SK-N-MC (cell line): Measurements from ENCODE around the gene STRN4.
"Not testable (repeated sequence)": the region's sequence is repeated elsewhere in the genome, so short reads cannot be mapped to it uniquely, and the experiment has no call there.

ENCODE experiments used
- DNase-seq: peaks from one replicate; pipeline ENCODE4 v3.0.0-alpha.2; 2011; ENCODE audit warnings: low read depth, low spot score
- H3K27ac ChIP-seq: fragments of 200-600 bp; sonication (generic); 2 replicates; pipeline ENCODE4 v1.5.1; 2016; ENCODE audit warnings: mixed run types
- H3K36me3 ChIP-seq: fragments of 200-600 bp; sonication (generic); 2 replicates; pipeline ENCODE4 v1.6.1; 2017; ENCODE audit warnings: antibody characterized with exemption, low read length, mixed read lengths; ENCODE audit not compliant: insufficient read depth
- H3K4me3 ChIP-seq: fragments of 200-600 bp; sonication (generic); 2 replicates; pipeline ENCODE4 v1.5.1; 2016
- H3K9ac ChIP-seq: fragments of 200-600 bp; sonication (generic); 2 replicates; pipeline ENCODE4 v1.8.0; 2017; ENCODE audit warnings: mixed run types, mixed read lengths; ENCODE audit not compliant: insufficient read length
- H3K9me3 ChIP-seq: fragments of 200-600 bp; sonication (generic); 2 replicates; pipeline ENCODE4 v1.6.1; 2017; ENCODE audit warnings: low read depth, mild to moderate bottlenecking, antibody characterized with exemption, low read length, moderate library complexity, mixed read lengths
- EZH2 ChIP-seq: fragments of 200-600 bp; sonication (generic); IDR thresholded peaks from one replicate; pipeline ENCODE4 v1.6.1; 2017; ENCODE audit warnings: antibody characterized with exemption
- FOXP2 ChIP-seq: optimal IDR thresholded peaks from 2 replicates; pipeline ENCODE3; 2011; ENCODE audit warnings: mild to moderate bottlenecking, moderate library complexity; ENCODE audit not compliant: insufficient read depth; ENCODE audit errors: extremely low read length, control extremely low read depth
- POLR2AphosphoS5 ChIP-seq: IDR thresholded peaks from 2 replicates; pipeline ENCODE4 v1.6.1; 2012; ENCODE audit warnings: mild to moderate bottlenecking, low read depth, low read length, borderline replicate concordance

STRN4 gene

DNA sequence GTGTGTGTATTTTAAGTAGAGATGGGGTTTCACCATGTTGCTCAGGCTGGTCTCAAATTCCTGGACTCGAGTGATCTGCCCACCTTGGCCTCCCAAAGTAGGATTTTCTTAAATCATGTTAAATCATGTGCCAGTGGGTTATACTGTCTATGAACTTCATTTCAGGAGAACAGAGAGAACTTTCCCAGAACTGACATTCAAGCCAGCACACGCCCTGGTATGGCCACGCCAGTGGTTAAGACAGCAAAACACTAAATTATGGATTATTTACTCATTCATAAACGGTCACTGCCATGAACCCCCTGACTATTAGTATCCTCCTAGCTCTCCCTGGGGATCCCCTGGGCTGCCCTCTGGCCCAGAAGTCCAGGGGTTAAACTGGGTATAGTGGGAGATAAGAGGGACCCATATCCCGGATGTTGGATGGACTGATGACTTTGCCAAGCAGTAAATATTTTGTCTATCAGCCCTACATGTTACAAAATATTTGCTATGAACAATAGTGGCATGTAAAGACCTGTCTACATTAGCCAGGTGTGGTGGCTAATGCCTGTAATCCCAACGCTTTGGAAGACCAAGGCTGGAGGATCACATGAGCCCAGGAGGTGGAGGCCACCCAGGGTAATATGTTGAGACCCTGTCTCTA, 16.1 kb upstream of the STRN4 start:
- DNase-seq: no peak

GRCh38 chr19:46761418-46761831, 15.2 kb upstream of the STRN4 start:
- TF ChIP-seq POLR2AphosphoS5: no peak
- TF ChIP-seq EZH2: no peak
- TF ChIP-seq FOXP2: no peak
- no peak overlapping the region for H3K27ac ChIP-seq
- H3K9ac ChIP-seq: no peak overlapping the region

More for the DNA sequence above, 16.1 kb upstream of the STRN4 start:
- Histone ChIP-seq H3K27ac (no peak overlapping the region), H3K9me3 (no peaks in the 10 kb centered on the region), H3K36me3 (no peaks in the 10 kb centered on the region), H3K4me3 (no peak overlapping the region), H3K9ac (no peak overlapping the region)
- TF ChIP-seq POLR2AphosphoS5 (no peak), FOXP2 (no peak), EZH2 (no peak)

GRCh38 chr19:46760897-46761296, 14.6 kb upstream of the STRN4 start:
- not testable (repeated sequence) for H3K9ac ChIP-seq, H3K9me3 ChIP-seq, DNase-seq, H3K4me3 ChIP-seq, H3K27ac ChIP-seq, H3K36me3 ChIP-seq

More at GRCh38 chr19:46761418-46761831, 15.2 kb upstream of the STRN4 start:
- Histone ChIP-seq H3K4me3 (no peak overlapping the region), H3K9me3 (no peaks in the 10 kb centered on the region), H3K36me3 (no peaks in the 10 kb centered on the region)
- DNase-seq: no peak

- TF ChIP-seq FOXP2: no peak
- TF ChIP-seq POLR2AphosphoS5: no peak
- TF ChIP-seq EZH2: no peak
- Histone ChIP-seq H3K4me3 (no peak overlapping the region), H3K27ac (no peak overlapping the region), H3K36me3 (no peaks in the 10 kb centered on the region), H3K9ac (no peak overlapping the region), H3K9me3 (no peaks in the 10 kb centered on the region)
- DNase-seq: no peak
Measured at GRCh38 chr19:46760363-46760762, 14.1 kb upstream of the STRN4 start.

GRCh38 chr19:46759817-46760333, 13.6 kb upstream of the STRN4 start:
- H3K4me3 ChIP-seq: no peak overlapping the region
- H3K27ac ChIP-seq: no peak overlapping the region
- H3K9ac ChIP-seq: no peak overlapping the region
- no peaks in the 10 kb centered on the region for H3K9me3 ChIP-seq
- H3K36me3 ChIP-seq: no peaks in the 10 kb centered on the region
- no peak for TF ChIP-seq EZH2
- no peak for TF ChIP-seq FOXP2
- no peak for TF ChIP-seq POLR2AphosphoS5
- no peak for DNase-seq

GRCh38 chr19:46759206-46759605, 13.0 kb upstream of the STRN4 start:
- Histone ChIP-seq H3K36me3 (no peaks in the 10 kb centered on the region), H3K4me3 (no peak overlapping the region), H3K9me3 (no peaks in the 10 kb centered on the region), H3K9ac (no peak overlapping the region), H3K27ac (no peak overlapping the region)
- no peak for DNase-seq
- TF ChIP-seq FOXP2: no peak
- TF ChIP-seq EZH2: no peak
- TF ChIP-seq POLR2AphosphoS5: no peak

DNA sequence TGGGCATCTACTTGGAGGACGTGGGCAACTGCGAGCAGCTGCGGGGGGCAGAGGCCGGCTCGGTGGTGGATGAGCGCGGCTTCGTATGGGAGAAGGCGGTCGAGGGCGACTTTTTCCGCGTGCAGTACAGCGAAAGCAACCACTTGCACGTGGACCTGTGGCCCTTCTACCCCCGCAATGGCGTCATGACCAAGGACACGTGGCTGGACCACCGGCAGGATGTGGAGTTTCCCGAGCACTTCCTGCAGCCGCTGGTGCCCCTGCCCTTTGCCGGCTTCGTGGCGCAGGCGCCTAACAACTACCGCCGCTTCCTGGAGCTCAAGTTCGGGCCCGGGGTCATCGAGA, 10.3 kb upstream of the STRN4 start:
- Histone ChIP-seq H3K9ac (no peak overlapping the region), H3K4me3 (no peak overlapping the region), H3K36me3 (no peaks in the 10 kb centered on the region), H3K9me3 (no peaks in the 10 kb centered on the region), H3K27ac (no peak overlapping the region)
- DNase-seq: no peak
- TF ChIP-seq POLR2AphosphoS5 (no peak), FOXP2 (no peak), EZH2 (no peak)

- H3K9me3 ChIP-seq: no peaks in the 10 kb centered on the region
- no peak overlapping the region for H3K27ac ChIP-seq
- H3K4me3 ChIP-seq: no peak overlapping the region
- H3K9ac ChIP-seq: no peak overlapping the region
- no peak for DNase-seq
- H3K36me3 ChIP-seq: no peaks in the 10 kb centered on the region
- TF ChIP-seq FOXP2 (no peak), POLR2AphosphoS5 (no peak), EZH2 (no peak)
Measured at GRCh38 chr19:46755853-46756543, 9.7 kb upstream of the STRN4 start.

DNA sequence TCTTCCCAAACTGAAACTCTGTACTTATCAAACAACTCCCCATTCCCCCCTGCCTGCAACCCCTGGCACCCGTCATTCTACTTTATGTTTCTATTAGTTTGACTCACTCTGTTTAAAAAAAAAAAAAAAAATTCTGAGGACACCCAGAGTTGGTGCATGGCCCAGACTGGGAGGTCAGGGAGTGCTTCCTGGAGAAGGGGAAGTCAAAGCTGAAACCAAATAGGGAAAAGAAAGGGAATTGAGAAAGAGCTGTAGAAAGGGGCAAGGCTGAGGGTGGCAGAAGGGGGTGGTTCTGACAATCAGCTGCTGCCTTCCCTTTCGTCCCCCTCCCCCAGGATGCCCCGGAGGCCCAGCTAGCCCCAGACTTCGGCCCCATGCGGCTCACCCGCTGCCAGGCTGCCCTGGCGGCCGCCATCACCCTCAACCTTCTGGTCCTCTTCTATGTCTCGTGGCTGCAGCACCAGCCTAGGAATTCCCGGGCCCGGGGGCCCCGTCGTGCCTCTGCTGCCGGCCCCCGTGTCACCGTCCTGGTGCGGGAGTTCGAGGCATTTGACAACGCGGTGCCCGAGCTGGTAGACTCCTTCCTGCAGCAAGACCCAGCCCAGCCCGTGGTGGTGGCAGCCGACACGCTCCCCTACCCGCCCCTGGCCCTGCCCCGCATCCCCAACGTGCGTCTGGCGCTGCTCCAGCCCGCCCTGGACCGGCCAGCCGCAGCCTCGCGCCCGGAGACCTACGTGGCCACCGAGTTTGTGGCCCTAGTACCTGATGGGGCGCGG, 9.0 kb upstream of the STRN4 start:
- TF ChIP-seq POLR2AphosphoS5: no peak
- TF ChIP-seq FOXP2: no peak
- TF ChIP-seq EZH2: no peak
- H3K27ac ChIP-seq: no peak overlapping the region
- H3K9me3 ChIP-seq: no peaks in the 10 kb centered on the region
- no peak overlapping the region for H3K4me3 ChIP-seq
- H3K36me3 ChIP-seq: no peaks in the 10 kb centered on the region
- no peak for DNase-seq
- H3K9ac ChIP-seq: no peak overlapping the region
